Measurements from ENCODE around the gene DNAJC7.

The DNAJC7 gene

DNA sequence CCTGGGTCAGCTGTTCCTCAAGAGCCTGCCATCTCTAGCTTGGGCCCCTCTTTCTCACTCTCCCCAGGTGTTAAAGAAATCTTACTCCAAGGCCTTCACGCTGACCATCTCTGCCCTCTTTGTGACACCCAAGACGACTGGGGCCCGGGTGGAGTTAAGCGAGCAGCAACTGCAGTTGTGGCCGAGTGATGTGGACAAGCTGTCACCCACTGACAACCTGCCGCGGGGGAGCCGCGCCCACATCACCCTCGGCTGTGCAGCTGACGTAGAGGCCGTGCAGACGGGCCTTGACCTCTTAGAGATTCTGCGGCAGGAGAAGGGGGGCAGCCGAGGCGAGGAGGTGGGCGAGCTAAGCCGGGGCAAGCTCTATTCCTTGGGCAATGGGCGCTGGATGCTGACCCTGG is 43.8 kb downstream of the DNAJC7 start:
- no peak for FAIRE-seq

DNA sequence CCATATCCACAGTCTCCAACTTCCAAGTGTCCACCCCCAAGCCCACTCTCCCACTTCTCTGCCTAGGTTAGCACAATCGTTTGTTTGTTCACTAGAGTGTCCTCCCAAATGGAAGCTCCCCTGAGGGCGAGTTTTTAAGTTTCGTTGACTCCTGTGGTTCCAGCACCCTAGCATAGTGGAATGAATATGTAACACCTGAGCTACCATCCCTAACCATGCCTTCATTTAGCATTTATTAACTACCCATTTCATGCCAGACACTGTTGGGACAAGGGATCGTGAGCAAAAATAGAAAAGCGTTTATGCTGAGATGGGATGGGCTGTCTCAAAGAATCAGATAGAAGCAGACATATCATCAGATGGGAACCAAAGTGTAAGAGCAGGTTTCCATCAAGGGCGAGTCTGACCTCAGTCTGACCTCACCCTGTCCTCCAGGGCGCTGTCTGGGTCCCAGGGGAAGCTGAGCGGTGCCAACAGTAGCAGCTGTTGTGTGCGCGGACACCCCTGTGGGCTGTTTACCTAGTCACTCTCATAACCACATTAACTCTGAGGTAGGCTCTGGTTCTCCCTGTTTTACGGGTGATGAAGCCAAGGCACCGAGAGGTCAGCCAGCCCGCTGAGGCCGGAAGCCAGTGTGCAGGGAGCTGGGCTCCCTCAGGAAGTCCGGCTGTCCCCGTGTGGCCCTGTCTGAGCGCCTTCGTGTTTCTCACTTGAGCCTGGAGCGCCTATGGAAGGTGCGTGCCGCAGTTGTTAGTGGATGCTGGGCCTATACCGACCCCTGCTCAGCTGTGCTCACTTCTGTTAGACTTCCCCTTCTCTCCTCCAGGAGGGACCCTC is 44.5 kb downstream of the DNAJC7 start:
- no peak for FAIRE-seq

DNA sequence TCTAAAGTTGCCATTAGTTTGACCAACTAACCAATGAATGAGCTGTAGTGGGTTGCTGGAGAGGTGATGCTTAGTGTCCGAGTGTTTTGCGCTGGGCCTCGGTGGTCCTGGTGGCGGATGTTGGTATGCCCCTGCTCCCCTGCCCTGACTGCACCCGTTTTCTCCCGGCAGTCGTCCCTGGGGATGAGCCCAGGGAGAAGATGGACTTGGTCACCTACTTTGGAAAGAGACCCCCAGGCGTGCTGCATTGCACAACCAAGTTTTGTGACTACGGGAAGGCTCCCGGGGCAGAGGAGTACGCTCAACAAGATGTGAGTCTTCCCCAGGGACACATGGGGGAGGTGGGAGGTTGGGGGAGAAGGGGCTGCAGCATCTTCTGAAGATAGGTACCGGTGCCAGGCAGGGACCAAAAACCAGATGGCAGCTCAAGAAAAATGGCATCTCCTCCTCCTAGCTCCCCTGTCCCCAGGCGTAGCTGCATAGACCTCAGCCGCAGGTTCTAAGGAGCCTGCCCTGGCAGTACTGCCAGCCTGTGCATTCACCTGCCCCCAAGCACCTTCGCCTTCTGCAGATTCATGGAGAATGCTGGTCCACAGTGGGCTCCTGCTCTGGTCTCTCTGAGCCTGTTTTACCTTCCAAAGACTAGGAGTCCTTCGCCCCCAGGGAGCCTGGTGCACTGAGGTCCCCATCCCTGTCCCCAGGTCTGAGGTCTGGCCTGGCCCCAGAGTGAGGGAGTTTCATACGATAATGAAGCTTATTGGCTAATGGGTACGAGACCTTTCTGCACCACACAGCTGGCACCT is 45.3 kb downstream of the DNAJC7 start:
- no peak for FAIRE-seq

DNA sequence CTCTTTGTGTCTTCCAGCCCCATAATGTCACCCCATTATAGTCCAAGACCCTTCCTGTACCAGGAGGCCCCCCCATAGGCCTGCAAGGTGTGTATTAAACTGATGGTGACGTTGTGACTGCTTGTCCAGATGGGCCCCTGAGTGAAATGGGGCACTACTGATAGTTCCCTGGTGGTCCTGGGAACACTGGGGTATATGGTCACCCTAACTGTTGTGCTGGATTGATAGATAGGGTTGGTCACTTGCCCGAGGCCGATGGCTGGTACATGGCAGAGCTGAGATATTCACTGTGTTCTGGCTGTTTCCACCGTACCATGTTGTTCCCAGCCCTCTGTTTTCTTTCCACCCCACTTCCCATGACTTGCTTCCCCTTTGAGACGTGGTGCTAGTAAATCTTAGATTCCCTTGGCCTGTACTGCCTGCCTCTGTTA is 46.3 kb downstream of the DNAJC7 start:
- FAIRE-seq = no peak

DNA sequence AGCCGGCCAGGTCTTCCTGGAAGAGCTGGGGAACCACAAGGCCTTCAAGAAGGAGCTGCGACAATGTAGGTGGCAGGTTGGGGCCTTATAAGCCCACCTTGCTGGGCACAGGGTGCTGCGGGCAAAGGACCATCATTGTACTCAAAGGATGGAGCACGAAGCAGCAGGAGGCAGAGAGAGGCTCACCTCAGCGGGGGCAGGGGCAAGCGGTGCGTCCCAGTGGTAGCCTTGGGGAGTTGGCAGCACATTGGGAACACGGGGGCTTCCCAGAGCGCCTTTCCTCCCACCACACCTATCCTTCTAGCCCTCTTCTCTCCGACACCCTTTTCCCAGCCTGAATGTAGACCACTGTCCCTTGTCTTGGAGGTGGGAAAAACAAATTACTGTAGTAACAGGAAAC is 48.6 kb downstream of the DNAJC7 start:
- FAIRE-seq = no peak

DNA sequence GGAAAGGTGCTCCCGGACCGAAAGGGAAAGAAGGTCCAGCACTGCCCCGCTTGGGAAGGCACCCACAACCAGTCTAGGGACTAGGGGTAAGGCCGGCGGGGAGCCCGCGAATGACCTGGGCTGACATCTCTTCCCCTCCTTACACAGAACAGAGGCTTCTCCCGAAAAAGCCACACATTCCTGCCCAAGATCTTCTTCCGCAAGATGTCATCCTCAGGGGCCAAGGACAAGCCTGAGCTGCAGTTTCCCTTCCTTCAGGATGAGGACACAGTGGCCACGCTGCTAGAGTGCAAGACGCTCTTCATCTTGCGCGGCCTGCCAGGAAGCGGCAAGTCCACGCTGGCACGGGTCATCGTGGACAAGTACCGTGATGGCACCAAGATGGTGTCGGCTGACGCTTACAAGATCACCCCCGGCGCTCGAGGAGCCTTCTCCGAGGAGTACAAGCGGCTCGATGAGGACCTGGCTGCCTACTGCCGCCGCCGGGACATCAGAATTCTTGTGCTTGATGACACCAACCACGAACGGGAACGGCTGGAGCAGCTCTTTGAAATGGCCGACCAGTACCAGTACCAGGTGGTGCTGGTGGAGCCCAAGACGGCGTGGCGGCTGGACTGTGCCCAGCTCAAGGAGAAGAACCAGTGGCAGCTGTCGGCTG is 49.2 kb downstream of the DNAJC7 start:
- no peak for FAIRE-seq

DNA sequence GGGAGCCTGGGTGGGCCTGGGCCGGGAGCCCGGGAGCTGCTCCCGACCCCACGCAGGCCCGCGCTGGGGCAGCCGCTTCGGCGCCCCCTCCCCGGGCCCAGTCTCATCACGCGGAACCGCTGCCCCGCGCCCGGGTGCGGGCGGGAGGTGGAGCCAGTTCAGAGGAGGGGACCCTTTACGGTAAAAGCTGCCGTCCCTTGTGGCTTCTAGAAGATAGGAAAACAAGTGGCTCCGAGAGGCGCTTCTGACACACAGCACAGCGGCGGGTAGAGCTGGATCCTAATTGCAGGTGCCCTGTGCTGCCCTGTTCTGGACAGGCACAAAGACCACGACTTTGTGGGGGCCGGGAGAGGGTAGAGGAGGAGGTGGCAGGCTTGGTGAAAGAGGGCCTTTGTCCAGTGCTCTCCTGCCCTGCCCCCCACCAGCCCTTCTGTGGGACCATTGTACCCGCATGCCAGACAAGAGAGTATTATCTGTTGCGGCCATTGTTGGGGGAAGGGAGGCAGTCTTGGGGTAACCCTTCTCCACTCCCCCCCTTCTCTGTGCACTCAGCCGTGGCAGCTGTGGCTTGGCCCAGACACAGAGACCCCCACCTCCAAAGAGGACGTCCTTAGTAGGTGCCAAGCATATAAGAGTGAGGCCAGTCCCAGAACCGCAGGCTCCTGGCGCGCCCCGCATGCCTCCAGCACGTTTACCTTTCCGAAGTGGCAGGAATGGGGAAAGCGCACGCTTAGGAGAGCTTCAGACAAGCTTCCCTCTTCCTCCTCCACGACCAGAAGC is 49.9 kb downstream of the DNAJC7 start:
- no peak for FAIRE-seq

DNA sequence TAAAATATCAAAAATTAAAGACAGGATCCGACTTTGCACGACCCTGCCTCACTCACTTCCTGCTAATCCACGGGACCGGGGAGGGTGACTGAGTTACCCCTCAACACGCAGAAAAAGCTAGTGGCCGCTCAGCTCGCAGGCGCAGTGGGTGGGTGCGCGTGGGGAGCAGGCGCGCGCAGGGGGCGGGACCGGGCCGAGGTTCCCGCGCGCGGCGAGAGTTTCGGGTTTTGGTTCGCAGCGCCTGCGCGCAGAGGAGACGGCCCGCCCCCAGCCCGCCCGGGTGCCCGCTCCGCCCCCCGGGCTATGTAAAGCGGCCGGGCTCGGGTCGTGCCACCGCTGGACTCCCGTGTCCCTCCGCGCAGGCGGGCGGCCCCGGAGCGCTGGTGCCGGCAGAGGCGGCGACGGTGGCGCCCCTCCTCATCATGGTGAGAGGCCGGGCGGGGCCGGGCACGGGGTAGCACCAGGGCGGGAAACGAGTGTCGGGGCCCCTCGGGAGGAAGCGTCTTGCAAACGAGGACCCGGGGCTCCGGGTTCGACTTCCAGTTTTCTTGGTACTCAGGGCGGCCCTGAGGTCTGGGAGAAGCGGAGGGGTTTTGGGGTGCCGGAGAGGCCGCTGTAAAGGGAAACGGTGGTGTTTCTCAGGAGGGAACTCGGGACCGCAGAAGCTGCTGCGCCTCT is 50.6 kb downstream of the DNAJC7 start, which contains the start of gene CNP:
Gene CNP (plus strand): TSS at position 333 of the 678 bp plus-strand sequence. CDS start 90 bp downstream, at position 423.
- no peak for FAIRE-seq

DNA sequence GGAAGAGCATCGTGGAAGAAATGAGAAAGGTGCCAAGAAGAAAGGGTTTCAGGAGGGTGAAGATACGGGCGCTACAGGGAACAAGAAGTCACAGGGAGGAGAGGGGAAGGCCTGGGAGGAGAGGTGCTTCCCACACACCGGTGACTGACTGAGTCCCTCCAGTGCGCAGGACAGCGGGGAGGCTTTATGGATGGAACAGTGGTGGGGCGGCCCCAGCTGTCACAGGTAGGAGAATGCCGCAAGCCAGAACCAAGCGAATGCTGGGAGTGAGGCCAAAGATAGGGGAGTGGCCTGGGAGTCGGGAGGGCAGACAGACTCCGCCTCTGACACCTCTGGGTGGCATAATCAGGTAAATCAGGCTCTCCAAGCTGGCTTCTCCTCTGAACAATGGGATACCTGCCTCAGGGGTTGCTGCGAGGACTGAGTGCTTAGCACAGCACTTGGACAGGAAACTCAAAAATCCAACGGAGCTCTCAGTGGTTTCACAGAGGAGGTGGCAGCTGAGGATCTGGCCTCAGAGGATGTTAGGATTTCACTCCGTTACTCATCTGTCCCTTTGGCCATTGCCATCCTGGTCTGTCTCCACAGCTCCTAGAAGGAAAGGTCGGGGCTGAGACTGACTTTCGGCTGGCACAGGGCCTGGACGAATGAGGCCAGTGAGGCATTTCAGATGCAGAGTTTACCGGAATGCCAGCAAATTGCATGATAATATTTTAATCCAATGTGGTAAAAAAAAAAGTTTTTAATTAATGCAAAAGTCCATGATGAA is 51.4 kb downstream of the DNAJC7 start:
- peak; percentile 30 for FAIRE-seq

DNA sequence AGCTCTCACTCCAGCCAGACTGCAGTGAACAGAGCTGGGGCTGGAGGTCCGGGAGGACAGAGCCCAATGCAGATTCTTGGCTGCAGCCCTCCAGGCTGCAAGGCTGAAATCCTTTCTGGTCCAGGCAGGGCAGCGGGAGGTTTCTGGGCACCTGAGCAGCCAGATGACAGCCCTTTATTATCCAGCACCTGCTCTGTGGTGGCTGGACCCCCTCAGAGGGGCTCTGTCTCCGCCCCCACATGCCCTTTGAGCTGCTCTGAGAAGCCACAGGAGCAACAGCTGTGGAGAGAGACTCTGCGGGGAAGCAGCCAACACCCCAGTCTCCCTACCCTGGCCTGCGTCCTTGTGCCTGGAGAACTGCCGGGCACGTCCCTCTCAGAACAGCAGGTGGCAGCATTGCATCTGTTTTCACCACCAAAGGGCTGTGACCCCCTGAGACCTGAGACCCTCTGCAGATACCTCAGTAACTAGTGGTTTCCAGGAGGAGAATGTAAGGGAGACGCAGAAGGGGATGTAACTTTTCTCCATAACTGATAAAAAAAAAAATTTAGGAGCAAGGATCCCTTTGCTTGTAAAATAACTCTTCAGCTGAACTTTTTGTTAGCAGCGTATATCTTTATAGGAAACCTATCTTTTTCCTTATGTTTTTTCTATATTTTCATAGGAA is 54.3 kb downstream of the DNAJC7 start:
- FAIRE-seq = peak; percentile 45

DNA sequence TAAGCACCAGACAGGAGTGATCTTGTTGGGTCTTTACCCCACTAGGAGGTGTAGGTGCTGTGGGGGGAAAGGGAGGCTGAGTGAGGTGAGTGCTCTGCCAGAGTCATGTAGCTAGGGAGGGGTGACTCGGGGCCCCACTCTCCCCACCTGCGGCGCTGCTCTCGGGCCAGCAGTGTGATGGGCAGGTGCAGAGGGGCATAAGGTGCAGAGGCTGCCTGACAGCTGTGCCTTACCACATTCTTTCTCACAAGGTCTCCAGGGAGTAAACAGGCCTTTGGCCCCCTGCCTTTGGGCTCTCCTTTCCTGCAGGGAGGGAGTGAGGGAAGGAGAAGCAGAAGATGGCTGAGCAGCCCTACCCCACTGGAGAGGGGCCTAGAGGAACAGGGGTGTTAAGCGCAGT is 55.1 kb downstream of the DNAJC7 start:
- no peak for FAIRE-seq

DNA sequence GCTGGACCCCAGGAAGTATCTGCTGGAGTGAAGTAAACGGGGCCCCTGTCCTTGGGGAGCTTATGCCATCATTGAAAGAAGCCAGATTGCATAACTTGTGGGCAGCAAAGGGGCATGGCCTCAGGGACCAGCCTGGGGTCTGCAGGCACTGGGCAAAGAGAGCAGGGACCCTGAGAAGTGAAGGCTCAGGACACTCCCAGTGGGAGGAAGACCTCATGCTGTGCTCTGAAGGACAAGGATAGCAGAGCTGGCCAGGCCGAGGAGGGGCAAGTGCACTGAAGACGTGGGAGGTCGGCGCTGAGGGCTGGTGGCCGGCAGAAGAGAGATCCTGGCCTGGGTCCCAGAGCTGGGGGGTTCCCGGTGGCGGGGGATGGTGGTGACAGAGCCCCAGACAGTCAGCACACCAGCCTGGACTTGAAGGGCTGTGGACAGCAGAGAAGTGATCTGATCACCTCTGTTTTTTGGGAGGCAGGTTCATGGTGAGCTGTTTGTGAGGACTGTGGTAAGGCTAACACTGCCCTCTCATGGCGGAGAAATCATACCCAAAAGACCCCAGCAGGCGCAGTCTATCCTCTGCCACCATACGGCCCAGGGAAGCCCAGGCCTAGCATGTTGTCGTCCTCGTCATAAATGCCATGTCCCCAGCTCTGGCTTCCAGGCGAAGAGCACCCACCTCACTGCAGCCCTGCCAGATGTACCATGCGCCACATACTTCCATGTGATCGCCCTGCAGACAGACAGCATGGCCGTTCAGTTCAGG is 57.7 kb downstream of the DNAJC7 start:
- peak; percentile 64 for FAIRE-seq

DNA sequence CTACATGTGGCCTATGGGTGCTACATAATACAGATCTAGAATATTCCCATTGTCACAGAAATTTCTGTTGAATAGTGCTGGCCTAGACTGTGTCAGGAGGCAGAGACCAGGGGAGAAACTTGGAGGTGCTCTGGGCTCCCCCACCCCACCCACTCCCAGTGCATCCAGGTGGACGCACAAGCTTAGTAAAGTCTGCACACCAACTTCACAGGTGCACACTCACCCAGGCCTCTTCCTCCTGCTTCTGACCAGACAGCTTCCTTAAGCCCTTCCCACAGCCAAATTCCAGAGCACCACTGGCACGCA is 58.3 kb downstream of the DNAJC7 start:
- no peak for FAIRE-seq

DNA sequence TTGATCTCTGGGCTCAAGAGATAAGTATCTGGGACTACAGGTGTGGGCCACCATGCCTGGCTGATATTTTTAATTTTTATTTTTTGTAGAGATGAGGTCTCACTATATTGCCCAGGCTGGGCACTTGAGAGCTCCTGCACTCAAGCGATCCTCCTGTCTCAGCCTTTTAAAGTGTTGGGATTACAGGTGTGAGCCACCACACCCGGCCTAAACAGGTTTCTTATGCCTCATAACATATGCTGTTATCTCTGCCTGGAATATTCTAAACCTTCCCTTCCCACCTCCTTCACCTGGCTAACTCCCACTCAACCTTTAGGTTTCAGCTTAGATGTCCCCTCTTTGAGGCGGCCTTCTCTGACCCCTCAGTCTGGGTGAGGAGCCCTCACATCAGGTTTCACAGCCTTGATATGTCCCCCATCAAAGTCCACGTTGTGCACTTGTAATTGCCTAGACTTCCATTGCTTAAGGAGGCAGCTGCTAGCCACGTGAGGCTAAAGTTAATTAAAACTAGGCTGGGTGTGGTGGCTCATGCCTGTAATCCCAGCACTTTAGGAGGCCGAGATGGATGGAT is 59.3 kb downstream of the DNAJC7 start:
- FAIRE-seq = no peak

DNA sequence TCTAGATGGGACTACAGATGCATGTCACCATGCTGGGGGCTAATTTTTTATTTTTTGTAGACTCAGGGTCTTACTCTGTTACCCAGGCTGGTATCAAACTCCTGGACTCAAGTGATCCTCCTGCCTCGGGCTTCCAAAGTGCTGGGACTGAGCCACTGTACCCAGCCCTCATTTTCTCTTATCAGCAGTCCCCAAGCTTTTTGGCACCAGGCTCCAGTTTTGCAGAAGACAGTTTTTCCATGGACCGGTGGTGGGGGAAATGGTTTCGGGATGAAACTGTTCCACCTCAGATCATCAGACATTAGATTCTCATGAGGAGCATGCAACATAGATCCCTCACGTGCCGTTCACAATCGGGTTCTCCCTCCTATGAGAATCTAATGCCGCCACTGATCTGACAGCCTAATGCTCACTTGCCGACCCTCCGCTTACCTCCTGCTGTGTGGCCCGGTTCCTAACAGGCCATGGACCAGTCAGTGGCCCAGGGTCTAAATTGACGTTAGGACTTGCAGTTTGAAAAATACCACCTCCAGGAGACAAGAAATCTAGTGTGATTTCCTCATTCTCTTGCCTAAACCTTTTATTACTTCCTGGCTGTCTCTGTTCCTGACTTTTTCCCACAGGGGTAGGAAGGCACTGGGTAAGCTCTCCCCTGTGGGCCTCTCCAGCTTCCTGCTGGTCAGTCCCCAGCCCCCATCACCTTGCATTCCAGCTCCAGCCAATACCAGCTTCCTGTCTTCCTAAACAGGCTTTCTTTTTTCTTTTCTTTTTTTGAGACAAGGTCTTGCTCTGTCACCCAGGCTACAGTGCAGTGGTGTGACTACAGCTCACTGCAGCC is 60.0 kb downstream of the DNAJC7 start:
- FAIRE-seq = no peak

DNA sequence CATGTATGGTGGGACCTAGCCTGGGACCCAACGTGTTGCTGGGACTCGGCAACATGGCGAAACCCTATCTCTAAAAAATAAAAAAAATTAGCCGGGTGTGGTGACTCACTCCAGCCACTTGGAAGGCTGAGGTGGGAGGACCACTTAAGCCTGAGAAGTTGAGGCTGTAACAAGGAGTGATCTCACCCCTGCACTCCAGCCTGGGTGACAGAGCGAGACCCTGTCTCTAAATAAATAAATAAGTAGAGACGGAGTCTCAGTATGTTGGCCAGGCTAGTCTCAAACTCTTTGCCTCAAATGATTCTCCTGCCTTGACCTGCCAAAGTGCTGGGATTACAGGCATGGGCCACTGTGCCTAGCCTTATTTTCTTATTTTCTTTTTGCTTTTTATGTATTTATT is 60.7 kb downstream of the DNAJC7 start:
- no peak for FAIRE-seq

DNA sequence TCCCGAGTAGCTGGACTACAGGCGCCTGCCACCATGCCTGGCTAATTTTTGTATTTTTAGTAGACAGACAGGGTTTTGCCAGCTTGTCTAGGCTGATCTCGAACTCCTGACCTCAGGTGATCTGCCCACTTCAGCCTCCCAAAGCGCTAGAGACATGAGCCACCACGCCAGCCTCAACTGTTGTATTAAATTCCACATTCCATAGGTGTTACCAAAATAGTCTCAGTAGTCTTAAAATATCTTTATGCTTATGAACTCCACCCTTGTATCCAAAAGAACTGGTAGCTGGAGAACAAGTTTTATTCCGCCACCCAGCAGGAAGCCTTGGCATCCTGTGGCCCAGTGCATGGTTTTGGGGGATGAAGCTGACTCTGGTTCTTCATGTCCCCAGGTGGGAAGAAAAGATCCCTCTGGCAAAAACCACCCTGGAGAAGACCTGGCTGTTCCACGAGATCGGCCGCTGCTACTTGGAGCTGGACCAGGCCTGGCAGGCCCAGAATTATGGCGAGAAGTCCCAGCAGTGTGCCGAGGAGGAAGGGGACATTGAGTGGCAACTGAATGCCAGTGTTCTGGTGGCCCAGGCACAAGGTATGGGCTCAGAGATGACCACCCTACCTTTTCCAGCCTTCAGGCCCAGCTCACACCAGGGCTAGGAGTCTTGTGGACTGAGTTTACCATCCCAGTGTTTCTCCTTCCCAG is 68.3 kb downstream of the DNAJC7 start:
- FAIRE-seq = no peak

DNA sequence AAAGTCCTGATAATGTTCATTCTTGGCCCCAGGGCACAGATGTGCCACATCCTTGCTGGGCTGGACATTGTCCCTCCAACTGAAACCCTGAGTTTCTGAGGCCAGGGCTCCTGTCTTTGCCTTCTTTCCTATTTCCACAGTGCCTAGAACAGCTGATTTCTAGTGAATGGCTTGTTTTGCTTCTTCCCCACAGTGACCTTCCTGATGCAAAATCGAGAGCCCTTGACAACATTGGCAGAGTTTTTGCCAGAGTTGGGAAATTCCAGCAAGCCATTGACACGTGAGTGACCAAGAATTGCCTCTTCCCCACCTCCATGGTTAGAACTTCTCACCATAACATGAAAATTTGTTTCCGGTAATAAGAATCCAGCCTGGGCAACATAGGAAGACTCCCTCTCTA is 72.3 kb downstream of the DNAJC7 start:
- FAIRE-seq = no peak
